IPS DF 6.9 (cell line): ENCODE data around the gene FDX1.
A peak's percentile ranks its signal among the peaks of the same experiment; 100 is the strongest.
"Not testable (repeated sequence)": the region's sequence is repeated elsewhere in the genome, so short reads cannot be mapped to it uniquely, and the experiment has no call there.

Experiments
- DNase-seq: peaks from one replicate; pipeline ENCODE4 v3.0.0-alpha.2; 2013; ENCODE audit warnings: low read depth, low spot score
- H3K27ac ChIP-seq: one replicate; pipeline ENCODE4 v1.5.1; 2013; ENCODE audit warnings: low read length, control low read depth
- H3K27me3 ChIP-seq: 2 replicates; pipeline ENCODE4 v1.6.1; 2013; ENCODE audit warnings: mild to moderate bottlenecking, low read length; ENCODE audit not compliant: control insufficient read depth, insufficient read depth
- H3K36me3 ChIP-seq: 2 replicates; pipeline ENCODE4 v1.6.1; 2013; ENCODE audit warnings: low read length; ENCODE audit not compliant: control insufficient read depth, insufficient read depth
- H3K4me1 ChIP-seq: 2 replicates; pipeline ENCODE4 v1.6.1; 2013; ENCODE audit warnings: low read length; ENCODE audit not compliant: control insufficient read depth, insufficient read depth
- H3K4me3 ChIP-seq: 2 replicates; pipeline ENCODE4 v1.5.1; 2013; ENCODE audit warnings: mild to moderate bottlenecking, low read length
- H3K9me3 ChIP-seq: 2 replicates; pipeline ENCODE4 v1.6.1; 2013; ENCODE audit warnings: low read length, inconsistent platforms; ENCODE audit not compliant: control insufficient read depth, insufficient read depth
- WGBS: extraction: QIAGEN DNeasy Blood & Tissue Kit; methylation state at CpG from one replicate; pipeline ENCODE4 v1.1.7; 2013; ENCODE audit warnings: mixed read lengths, missing lambda C conversion rate; ENCODE audit not compliant: insufficient read length, insufficient coverage; 5-methylcytosine and 5-hydroxymethylcytosine counted together

FDX1 gene, protein sequence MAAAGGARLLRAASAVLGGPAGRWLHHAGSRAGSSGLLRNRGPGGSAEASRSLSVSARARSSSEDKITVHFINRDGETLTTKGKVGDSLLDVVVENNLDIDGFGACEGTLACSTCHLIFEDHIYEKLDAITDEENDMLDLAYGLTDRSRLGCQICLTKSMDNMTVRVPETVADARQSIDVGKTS

GRCh38 chr11:110429731-110430266 lies at the start of gene FDX1:
Gene FDX1 (plus strand): TSS chr11:110429948. CDS start chr11:110430121, 173 bp downstream.
- Histone ChIP-seq H3K27me3 (no peaks in the 10 kb centered on the region), H3K27ac (no peak within 1 kb of the TSS), H3K9me3 (no peaks in the 10 kb centered on the region), H3K4me1 (no peaks in the 10 kb centered on the region), H3K4me3 (peak within 1 kb of the TSS; percentile 55), H3K36me3 (no peaks in the 10 kb centered on the region)
- peak; percentile 50 for DNase-seq
- no CpG with 5 or more reads among the region's 65 CpGs for WGBS

GRCh38 chr11:110380836-110381622 lies 48.7 kb upstream of the FDX1 start:
- no peaks in the 10 kb centered on the region for H3K36me3 ChIP-seq
- whole genome bisulfite sequencing: no CpG with 5 or more reads among the region's 4 CpGs
- H3K27me3 ChIP-seq: no peaks in the 10 kb centered on the region
- no peaks in the 10 kb centered on the region for H3K9me3 ChIP-seq
- DNase-seq: no peak
- no peak overlapping the region for H3K27ac ChIP-seq
- H3K4me3 ChIP-seq: no peak overlapping the region
- H3K4me1 ChIP-seq: no peaks in the 10 kb centered on the region

DNA sequence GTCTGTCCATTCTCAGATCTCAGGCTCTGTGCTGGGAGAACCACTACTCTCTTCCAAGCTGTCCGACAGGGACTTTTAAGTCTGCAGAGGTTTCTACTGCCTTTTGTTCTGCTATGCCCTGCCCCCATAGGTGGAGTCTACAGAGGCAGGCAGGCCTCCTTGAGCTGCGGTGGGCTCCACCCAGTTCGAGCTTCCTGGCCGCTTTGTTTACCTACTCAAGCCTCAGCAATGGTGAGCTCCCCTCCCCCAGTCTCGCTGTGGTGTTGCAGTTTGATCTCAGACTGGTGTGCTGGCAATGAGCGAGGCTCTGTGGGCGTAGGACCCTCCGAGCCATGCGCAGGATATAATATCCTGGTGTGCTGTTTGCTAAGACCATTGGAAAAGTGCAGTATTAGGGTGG lies 41.5 kb upstream of the FDX1 start:
- H3K9me3 ChIP-seq, H3K27me3 ChIP-seq, H3K4me1 ChIP-seq, H3K4me3 ChIP-seq, H3K27ac ChIP-seq, H3K36me3 ChIP-seq, DNase-seq: not testable (repeated sequence)
- no CpG with 5 or more reads among the region's 9 CpGs for WGBS

GRCh38 chr11:110389965-110390364 lies 39.8 kb upstream of the FDX1 start:
- no peaks in the 10 kb centered on the region for H3K4me1 ChIP-seq
- no peaks in the 10 kb centered on the region for H3K27me3 ChIP-seq
- no peaks in the 10 kb centered on the region for H3K9me3 ChIP-seq
- no CpG with 5 or more reads among the region's 4 CpGs for WGBS
- no peak for DNase-seq
- H3K36me3 ChIP-seq: no peaks in the 10 kb centered on the region
- no peak overlapping the region for H3K4me3 ChIP-seq
- no peak overlapping the region for H3K27ac ChIP-seq

- no CpG with 5 or more reads among the region's 3 CpGs for WGBS
- Histone ChIP-seq H3K36me3 (no peaks in the 10 kb centered on the region), H3K4me3 (no peak overlapping the region), H3K27ac (no peak overlapping the region), H3K9me3 (no peaks in the 10 kb centered on the region), H3K4me1 (no peaks in the 10 kb centered on the region), H3K27me3 (no peaks in the 10 kb centered on the region)
- no peak for DNase-seq
Observed at GRCh38 chr11:110392056-110392455, 37.7 kb upstream of the FDX1 start.

DNA sequence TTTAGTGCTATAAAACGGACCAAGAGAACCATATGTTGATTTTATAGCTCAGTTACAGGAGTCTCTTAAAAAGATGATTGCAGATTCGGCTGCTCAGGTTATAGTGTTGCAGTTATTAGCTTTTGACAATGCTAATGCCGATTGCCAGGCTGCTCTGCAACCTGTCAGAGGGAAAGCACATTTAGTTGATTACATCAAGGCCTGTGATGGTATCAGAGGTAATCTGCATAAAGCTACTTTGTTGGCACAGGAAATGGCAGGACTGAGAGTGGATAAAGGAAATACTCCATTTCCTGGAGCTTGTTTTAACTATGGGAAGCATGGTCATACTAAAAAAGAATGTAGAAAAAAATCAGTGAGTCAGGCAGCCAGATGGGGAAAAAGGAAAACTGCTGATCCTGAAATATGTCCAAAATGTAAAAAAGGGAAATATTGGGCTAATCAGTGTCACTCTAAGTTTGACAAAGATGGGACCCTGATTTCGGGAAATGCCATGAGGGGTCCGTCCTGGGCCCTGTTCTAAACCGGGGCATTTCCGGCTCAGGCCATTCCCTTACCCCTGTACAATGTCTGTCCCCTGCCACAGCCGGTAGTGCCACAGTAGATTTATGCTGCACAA lies 32.0 kb upstream of the FDX1 start:
- not testable (repeated sequence) for H3K27me3 ChIP-seq, H3K27ac ChIP-seq, H3K9me3 ChIP-seq, H3K4me3 ChIP-seq, H3K4me1 ChIP-seq, DNase-seq, H3K36me3 ChIP-seq
- WGBS: no CpG with 5 or more reads among the region's 8 CpGs

DNA sequence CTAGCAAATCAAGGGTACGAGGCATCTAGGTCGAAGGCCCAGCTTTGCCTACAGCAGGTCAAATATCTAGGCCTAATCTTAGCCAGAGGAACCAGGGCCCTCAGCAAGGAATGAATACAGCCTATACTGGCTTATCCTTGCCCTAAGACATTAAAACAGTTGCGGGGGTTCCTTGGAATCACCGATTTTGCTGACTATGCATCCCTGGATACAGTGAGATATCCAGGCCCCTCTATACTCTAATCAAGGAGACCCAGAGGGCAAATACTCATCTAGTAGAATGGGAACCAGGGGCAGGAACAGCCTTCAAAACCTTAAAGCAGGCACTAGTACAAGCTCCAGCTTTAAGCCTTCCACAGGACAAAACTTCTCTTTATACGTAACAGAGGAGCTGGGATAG lies 26.2 kb upstream of the FDX1 start:
- not testable (repeated sequence) for H3K27ac ChIP-seq, DNase-seq, H3K9me3 ChIP-seq, H3K4me3 ChIP-seq, H3K27me3 ChIP-seq, H3K4me1 ChIP-seq, H3K36me3 ChIP-seq
- WGBS: no CpG with 5 or more reads among the region's 5 CpGs

DNA sequence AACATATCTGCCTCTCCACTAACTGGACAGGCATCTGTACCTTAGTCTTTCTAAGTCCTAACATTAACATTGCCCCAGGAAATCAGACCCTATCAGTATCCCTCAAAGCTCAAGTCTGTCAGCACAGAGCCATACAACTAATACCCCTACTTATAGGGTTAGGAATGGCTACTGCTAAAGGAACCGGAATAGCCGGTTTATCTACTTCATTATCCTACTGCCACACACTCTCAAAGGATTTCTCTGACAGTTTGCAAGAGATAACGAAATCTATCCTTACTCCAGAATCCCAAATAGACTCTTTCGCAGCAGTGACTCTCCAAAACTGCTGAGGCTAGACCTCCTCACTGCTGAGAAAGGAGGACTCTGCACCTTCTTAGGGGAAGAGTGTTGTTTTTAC lies 24.1 kb upstream of the FDX1 start:
- not testable (repeated sequence) for H3K4me1 ChIP-seq, H3K9me3 ChIP-seq, H3K36me3 ChIP-seq, DNase-seq, H3K27ac ChIP-seq, H3K4me3 ChIP-seq, H3K27me3 ChIP-seq
- WGBS: no CpG with 5 or more reads among the region's 4 CpGs

DNA sequence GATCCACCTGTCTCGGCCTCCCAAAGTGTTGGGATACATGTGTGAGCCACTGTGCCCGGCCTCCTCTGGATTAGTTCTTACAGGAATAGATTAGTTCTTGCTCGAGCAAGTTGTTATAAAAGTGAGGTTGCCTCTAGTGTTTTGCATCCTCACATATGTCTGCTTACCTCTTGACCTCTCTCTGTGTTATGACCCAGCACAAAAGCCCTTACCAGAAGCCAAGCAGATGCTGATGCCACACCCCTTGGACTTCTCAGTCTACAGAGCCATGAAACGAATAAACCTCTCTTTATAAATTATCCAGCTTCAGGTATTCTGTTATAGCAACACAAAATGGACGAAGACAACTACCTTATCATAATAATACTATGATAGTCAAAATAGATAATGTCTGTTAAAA lies 22.4 kb upstream of the FDX1 start:
- no CpG with 5 or more reads among the region's 5 CpGs for WGBS

DNA sequence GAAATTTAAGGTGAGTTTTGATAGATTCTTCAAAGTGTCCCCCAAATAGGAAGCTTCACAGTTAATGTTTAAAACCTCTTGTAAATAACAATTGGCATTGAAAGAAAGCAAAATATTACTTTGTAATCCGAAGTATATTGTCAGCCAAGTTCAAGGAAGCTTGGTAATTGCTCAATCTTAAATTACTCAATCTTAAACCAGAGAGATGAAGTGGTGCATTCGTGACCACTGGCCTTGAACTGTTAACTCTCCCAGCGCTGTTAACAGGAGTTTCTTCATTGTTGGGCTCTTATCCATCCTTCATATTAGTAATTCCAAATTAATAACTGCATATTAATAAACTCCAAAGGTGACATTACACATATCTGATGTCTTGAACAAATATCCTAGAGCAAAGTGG lies 20.6 kb upstream of the FDX1 start:
- Histone ChIP-seq H3K4me3 (no peak overlapping the region), H3K36me3 (no peaks in the 10 kb centered on the region), H3K27ac (no peak overlapping the region), H3K27me3 (no peaks in the 10 kb centered on the region), H3K4me1 (no peaks in the 10 kb centered on the region), H3K9me3 (no peaks in the 10 kb centered on the region)
- WGBS: no CpG with 5 or more reads among the region's 3 CpGs
- DNase-seq: no peak

More for the DNA sequence above, 22.4 kb upstream of the FDX1 start:
- no peaks in the 10 kb centered on the region for H3K9me3 ChIP-seq
- no peak overlapping the region for H3K27ac ChIP-seq
- DNase-seq: no peak
- H3K27me3 ChIP-seq: no peaks in the 10 kb centered on the region
- H3K4me1 ChIP-seq: no peaks in the 10 kb centered on the region
- H3K4me3 ChIP-seq: no peak overlapping the region
- no peaks in the 10 kb centered on the region for H3K36me3 ChIP-seq
